Measurements from ENCODE around the gene IMMT. TPM values are rescaled to one million over a fixed set of nuclear protein-coding genes. Genes with fewer than 3 reads are reported as not detected.

The IMMT gene
- total RNA-seq, 1 donor from 2014 or later = 70.1 TPM

GRCh38 chr2:86211033-86211795, 16.0 kb upstream of the IMMT start:
- Mint-ChIP-seq H3K9me3 (ENCODE audit: low read depth) (no peaks in the 10 kb centered on the region), H3K36me3 (ENCODE audit: low read depth) (peaks cover 37% of the 10 kb centered on the region), H3K4me1 (ENCODE audit: low read depth) (peaks cover 3% of the 10 kb centered on the region), H3K4me3 (ENCODE audit: unreplicated experiment) (no peak overlapping the region), H3K27me3 (ENCODE audit: low read depth) (no peaks in the 10 kb centered on the region), H3K27ac (ENCODE audit: unreplicated experiment) (no peak overlapping the region)
- no peak for DNase-seq (ENCODE audit: low spot score)
- no peak for TF ChIP-seq CTCF (IDR thresholded peaks at IDR 0.05)

- no peak for DNase-seq (ENCODE audit: low spot score)
- no peak overlapping the region for H3K4me3 Mint-ChIP-seq (ENCODE audit: unreplicated experiment)
- TF ChIP-seq CTCF (IDR thresholded peaks at IDR 0.05) = no peak
- no peaks in the 10 kb centered on the region for H3K9me3 Mint-ChIP-seq (ENCODE audit: low read depth)
- H3K36me3 Mint-ChIP-seq (ENCODE audit: low read depth) = peaks cover 12% of the 10 kb centered on the region
- H3K27me3 Mint-ChIP-seq (ENCODE audit: low read depth) = no peaks in the 10 kb centered on the region
- H3K27ac Mint-ChIP-seq (ENCODE audit: unreplicated experiment) = no peak overlapping the region
- H3K4me1 Mint-ChIP-seq (ENCODE audit: low read depth) = peaks cover 27% of the 10 kb centered on the region
These were observed 9.2 kb upstream of the IMMT start for GRCh38 chr2:86204458-86204857.

DNA sequence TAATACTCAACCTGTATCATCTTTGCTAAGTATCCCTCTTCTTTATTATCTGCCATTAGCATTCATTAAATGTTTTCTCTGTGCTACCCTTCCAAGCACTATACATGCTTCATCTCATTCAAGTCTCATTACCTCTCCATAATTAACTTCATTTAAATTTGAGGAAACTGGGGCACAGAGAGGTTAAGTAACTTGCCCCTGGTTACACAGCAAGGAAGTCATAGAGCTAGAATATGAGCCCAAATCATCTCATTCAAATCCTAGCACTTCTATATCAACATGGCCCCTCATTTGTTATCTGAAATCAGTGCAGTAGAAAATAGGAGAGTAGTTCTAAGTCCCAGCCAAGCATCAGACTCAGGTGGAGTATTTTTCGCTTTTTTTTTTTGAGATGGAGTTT, 8.4 kb upstream of the IMMT start:
- peaks cover 32% of the 10 kb centered on the region for H3K4me1 Mint-ChIP-seq (ENCODE audit: low read depth)
- no peaks in the 10 kb centered on the region for H3K9me3 Mint-ChIP-seq (ENCODE audit: low read depth)
- no peak for DNase-seq (ENCODE audit: low spot score)
- H3K27me3 Mint-ChIP-seq (ENCODE audit: low read depth) = no peaks in the 10 kb centered on the region
- peaks cover 8% of the 10 kb centered on the region for H3K36me3 Mint-ChIP-seq (ENCODE audit: low read depth)
- H3K4me3 Mint-ChIP-seq (ENCODE audit: unreplicated experiment) = no peak overlapping the region
- no peak overlapping the region for H3K27ac Mint-ChIP-seq (ENCODE audit: unreplicated experiment)
- no peak for TF ChIP-seq CTCF (IDR thresholded peaks at IDR 0.05)

GRCh38 chr2:86202702-86203101, 7.4 kb upstream of the IMMT start:
- Mint-ChIP-seq H3K36me3 (ENCODE audit: low read depth) (peaks cover 7% of the 10 kb centered on the region), H3K27me3 (ENCODE audit: low read depth) (no peaks in the 10 kb centered on the region), H3K9me3 (ENCODE audit: low read depth) (no peaks in the 10 kb centered on the region), H3K27ac (ENCODE audit: unreplicated experiment) (no peak overlapping the region), H3K4me1 (ENCODE audit: low read depth) (peaks cover 35% of the 10 kb centered on the region), H3K4me3 (ENCODE audit: unreplicated experiment) (no peak overlapping the region)
- TF ChIP-seq CTCF (IDR thresholded peaks at IDR 0.05) = no peak
- DNase-seq (ENCODE audit: low spot score) = no peak

DNA sequence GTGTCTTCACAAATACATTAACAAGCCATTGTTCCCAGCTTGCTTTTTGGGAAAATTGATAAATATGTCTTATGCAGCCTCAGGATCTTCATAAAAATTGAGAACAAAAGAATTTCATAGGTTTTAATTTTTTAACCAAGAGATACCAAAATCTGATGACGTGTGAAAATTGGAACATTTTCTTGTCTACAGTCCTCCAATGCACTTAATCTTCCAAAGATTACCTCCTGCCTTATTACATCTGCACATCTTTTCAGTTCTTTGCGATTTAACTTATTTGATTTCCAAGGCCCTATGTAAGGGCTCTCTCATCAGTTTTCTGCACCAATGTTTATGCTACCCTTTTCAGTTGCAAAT, 7.1 kb upstream of the IMMT start:
- DNase-seq (ENCODE audit: low spot score) = no peak
- H3K27ac Mint-ChIP-seq (ENCODE audit: unreplicated experiment) = peak overlapping the region; percentile 13
- peaks cover 35% of the 10 kb centered on the region for H3K4me1 Mint-ChIP-seq (ENCODE audit: low read depth)
- no peak overlapping the region for H3K4me3 Mint-ChIP-seq (ENCODE audit: unreplicated experiment)
- peak; percentile 0 for TF ChIP-seq CTCF (IDR thresholded peaks at IDR 0.05)
- H3K9me3 Mint-ChIP-seq (ENCODE audit: low read depth) = no peaks in the 10 kb centered on the region
- H3K36me3 Mint-ChIP-seq (ENCODE audit: low read depth) = peaks cover 7% of the 10 kb centered on the region
- H3K27me3 Mint-ChIP-seq (ENCODE audit: low read depth) = no peaks in the 10 kb centered on the region

Data from chondrocyte (in vitro differentiated cells).